Dermis microvascular lymphatic vessel endothelial cell (primary cell): ENCODE results near the gene EIF3B. TPM values are rescaled to one million over a fixed set of nuclear protein-coding genes. Genes with fewer than 3 reads are reported as not detected.
"Not testable (repeated sequence)": the region's sequence is repeated elsewhere in the genome, so short reads cannot be mapped to it uniquely, and the experiment has no call there.

Experiments
- DNase-seq, 2 donors: peaks; one replicate each; pipeline versions ENCODE4 v3.0.0 to v3.0.0-alpha.2; 2010; ENCODE audit warnings: low read depth in 2 of 2
- total RNA-seq: library from RNA; depleted of rRNA; stranded (reverse); fragments of >200 nt; gene quantifications from 2 replicates; pipeline ENCODE4 v1.2.1, GENCODE V29; 2014

EIF3B gene
- total RNA-seq = 153 and 172 TPM in 2 replicates

DNA sequence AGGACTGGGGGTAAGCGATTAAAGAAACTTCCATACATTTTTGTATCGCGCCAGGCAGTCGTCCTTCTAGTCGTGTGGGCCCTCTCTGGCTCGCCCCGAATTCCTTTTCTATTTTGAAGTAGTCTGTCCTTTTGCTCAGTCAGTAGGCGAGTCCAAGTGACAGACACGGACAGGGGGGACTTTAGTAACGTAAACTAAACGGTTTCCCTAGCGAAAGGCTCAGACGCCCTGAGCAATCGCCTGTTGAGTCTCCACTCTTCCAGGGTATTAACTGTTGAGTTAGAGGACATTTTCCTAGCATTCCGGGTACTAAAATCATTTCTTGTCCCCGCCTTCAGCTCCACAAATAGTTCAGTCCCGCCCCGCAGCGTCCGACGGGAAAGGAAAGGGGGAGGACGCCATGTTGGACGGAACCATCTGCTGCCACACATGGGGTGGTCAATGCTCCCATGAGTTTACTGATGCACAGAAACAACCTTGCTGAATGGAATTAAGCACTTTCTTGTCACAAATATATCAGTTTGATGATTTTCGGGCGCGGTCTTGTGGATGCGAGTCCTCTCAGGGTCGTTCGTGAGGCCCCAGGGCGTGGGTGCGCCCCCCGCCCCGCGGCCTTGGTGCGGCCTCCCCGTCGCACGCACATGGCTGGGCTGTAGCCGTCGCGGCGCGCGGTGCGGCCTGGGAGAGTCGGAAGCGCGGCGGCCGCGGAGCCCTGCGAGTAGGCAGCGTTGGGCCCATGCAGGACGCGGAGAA is at the start of gene EIF3B:
Gene EIF3B, plus strand, starts transcription at position 642 of the 753 bp plus-strand sequence. Its CDS starts 95 bp downstream, at position 737.
- DNase-seq = peak; percentile 92 to 96

DNA sequence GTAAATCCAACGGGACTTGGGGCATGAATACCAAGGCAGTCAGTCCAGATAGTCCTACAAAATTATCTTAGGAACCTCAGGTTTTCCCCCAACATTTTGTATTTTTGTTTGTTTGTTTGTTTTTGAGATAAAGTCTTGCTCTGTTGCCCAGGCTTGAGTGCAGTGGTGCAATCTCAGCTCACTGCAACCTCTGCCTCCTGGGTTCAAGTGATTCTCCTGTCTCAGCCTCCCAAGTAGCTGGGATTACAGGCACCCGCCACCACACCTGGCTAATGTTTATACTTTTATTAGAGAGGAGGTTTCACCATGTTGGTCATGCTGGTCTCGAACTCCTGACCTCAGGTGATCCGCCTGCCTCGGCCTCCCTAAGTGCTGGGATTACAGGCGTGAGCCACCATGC is 49.4 kb upstream of the EIF3B start:
- not testable (repeated sequence) for DNase-seq

DNA sequence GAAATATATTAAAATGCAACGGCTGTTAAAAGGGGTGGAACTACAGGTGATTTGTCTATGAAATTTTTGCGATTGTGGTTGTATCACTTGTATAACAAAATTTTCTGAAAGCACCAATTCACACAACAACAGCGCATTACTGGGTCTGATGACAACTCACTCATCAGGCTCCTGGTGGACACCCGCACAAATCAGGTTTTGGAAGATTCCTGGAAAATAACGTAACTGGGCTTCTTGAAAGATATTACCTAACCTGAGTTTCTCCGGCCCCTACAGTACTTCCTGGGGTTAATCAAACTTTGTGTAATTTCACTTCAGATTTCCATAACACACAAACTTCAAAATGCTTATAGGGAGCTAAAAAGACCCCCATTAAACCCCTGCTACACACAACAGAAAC is 47.9 kb upstream of the EIF3B start:
- no peak for DNase-seq

GRCh38 chr7:2307690-2308107 is 46.9 kb upstream of the EIF3B start:
- DNase-seq = no peak

DNA sequence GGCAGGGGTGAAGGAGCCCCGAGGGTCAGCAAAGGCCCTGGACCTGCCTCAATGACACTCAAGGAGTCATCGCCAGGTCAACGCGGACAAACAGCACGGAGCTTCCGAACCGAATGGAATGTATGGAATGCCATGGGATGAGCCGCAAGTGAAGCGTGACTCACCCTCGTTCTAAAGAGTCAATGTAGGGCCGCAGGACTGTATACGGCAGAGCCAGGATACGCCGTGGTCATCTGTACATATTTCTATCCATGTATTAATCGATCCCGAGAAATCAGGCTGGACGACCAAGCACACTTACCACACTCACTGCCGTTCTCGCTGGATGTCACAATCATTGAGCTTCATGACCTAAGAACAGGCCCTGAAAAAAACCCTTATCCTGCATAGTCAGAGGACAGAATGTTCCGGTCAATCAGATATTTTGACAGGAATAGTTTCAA is 44.7 kb upstream of the EIF3B start:
- DNase-seq = peak; percentile 65 to 85

DNA sequence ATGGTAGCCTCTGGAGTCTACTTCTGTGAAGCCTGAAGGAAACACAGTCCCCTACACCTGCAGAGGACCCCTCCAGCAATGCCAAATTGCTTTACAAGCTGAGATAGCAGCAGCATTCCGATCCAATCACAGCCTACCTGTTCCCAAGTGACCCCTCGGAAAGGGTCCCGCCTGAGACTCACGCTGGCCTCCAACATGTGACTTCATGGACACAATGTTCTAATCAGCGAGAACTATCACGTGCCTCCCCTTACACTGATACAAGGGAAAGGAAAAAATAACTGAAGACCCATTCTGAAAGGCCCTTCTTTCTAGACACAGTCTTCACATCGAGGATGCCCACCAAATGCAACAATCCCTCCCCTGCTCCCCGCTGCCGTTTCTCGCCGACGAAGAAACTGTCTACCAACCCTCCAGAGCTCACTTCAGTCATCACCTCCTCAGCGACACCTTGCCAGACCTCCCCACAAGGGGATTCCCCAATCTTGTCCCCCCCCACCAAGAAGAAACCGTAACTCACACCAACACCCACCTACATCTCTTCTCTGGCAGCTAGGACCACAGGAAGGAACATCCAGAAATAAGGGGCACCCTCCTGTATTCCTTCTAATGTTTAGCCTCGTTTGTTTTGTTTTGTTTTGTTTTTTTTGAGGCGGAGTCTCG is 42.2 kb upstream of the EIF3B start:
- no peak for DNase-seq

DNA sequence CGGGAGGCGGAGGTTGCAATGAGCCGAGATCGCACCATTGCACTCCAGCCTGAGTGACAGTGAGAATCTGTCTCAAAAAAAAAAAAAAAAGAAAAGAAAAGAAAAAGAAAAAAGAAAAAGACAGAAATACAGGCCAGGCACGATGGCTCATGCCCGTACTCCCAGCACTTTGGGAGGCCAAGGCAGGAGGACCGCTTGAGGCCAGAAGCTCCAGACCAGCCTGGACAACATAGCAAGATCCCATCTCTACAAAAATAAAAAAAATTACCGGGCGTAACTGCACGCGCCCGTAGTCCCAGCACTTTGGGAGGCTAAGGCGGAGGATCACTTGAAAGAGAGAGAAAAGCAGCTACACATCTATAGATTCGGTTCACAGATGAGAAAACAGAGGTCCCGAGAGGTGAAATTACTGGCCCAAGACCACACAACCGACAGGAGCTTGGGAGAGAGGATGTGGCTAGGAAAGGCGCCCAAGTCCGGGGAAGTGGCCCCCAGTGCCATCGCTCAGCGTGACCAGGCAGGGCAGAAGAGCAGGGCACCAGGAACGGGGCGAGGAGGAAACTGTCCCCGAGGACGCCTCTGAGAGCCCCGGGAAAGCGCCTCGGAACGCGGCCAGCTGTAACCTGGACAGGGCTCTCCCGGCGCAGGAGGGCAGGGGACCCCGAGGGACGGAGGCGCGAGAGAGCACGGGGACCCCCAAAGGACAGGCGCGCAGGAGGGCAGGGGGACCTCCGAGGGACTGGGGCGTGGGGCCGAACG is 41.0 kb upstream of the EIF3B start:
- DNase-seq = peak in 1 of 2 donors; percentile 12

DNA sequence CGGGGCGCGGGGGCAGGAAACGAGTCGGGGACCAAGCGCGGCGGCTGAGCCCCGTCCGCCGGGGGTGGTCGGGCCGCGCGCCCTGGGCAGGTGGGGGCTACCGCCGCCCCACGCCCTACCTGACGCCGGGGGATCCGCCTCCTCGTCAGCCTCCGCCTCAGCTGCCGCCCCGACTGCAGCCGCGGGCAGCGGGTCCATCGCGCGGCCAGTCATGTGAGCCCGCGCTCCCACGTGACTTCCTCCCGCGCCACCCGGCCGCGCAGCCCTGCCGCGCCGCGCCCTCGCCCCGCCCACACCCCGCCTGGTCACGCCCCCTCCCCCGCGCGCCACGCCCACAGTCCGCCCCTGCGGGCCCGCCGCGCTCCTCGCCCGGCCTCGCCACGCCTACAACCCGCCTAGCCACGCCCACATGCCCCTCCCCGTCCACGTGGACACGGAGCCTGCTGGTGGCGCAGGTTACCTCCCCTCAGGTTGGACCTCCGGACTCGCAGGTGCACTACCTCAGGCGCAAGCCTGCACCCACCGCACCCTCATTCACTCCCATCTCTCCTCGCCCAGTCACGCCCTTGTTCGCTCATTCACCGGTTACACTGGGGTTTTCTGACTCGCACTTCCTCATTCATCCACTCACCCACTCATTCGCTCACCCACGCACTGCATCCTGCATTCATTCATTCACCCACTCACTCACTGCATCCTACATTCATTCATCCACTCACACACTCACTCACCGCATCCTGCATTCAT is 40.2 kb upstream of the EIF3B start, which contains the start of gene SNX8:
Gene SNX8, minus strand, starts transcription at position 233 of the 747 bp plus-strand sequence. Its CDS starts 20 bp downstream, at position 213.
- peak; percentile 58 to 91 for DNase-seq

GRCh38 chr7:2314956-2315530 is 39.6 kb upstream of the EIF3B start:
- not testable (repeated sequence) for DNase-seq

DNA sequence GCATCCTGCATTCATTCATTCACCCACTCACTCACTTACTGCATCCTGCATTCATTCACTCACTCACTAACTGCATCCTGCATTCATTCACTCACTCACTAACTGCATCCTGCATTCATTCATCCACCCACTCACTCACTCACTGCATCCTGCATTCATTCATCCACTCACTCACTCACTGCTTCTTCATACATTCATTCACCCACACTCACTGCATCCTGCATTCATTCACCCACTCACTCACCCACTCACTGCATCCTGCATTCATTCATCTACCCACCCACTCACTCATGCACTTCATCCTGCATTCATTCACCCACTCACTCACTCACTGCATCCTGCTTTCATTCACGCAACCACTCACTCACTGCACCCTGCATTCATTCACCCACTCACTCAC is 38.8 kb upstream of the EIF3B start:
- no peak for DNase-seq

DNA sequence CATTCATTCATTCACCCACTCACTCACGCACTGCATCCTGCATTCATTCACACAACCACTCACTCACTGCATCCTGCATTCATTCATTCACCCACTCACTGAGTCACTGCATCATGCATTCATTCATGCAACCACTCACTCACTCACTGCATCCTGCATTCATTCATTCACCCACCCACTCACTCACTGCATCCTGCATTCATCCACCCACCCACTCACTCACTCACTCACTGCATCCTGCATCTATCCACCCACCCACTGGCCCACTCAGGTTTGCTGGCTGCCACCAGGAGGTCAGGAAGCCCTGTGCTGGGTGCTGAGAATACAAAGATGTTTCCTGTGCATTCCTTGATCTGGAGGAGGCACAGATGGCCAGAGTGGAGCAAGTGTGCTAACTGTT is 38.0 kb upstream of the EIF3B start:
- DNase-seq = no peak

DNA sequence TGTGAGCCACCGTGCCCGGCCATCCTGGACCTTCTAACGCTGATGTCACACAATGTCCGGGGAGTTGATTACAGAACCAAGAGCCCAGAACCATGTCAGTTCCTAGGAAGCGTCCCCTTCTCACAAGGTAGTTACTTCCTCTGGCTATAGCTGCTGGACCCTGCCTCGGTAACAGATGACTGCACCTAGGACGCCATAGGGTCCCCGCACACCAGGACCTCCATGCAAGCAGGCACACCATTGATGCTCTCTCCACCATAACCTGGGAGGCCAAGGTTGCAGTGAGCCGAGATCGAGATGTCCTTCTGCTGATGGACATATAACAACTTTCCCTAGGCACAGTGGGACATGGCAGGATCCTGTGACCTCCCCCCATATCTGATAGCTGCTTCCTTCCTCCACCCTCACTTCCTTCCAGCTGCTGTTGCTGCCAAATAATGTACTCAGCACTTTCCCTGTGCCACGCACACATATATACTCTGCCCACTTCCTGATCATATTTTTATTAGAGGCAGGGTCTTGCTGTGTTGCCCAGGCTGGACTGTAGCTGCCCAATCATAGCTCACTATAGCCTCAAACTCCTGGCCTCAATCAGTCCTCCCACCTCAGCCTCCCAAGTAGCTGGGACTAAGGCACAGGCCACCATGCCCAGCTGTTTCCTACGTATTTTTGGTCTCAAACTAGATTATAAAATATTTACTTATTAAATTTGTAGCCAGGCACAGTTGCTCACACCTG is 36.9 kb upstream of the EIF3B start:
- DNase-seq = no peak

GRCh38 chr7:2321020-2321419 is 33.6 kb upstream of the EIF3B start:
- no peak for DNase-seq

DNA sequence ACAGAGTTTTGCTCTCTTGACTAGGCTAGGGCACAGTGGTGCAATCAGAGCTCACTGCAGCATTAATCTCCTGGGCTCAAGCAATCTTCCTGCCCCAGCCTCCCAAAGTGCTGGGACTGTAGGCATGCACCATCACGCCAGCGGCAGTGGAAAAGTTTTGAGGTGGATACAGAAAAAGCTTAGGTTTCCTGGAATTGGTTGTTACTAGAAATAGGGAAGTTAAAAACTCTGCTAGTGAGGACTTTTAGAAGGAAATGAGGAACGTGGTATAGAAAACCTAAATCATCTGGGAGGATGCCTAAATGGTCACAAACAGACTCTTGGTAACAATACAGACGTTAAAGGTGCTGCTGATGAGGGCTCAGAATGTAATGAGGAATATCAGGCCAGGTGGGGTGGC is 29.5 kb upstream of the EIF3B start:
- DNase-seq = no peak

DNA sequence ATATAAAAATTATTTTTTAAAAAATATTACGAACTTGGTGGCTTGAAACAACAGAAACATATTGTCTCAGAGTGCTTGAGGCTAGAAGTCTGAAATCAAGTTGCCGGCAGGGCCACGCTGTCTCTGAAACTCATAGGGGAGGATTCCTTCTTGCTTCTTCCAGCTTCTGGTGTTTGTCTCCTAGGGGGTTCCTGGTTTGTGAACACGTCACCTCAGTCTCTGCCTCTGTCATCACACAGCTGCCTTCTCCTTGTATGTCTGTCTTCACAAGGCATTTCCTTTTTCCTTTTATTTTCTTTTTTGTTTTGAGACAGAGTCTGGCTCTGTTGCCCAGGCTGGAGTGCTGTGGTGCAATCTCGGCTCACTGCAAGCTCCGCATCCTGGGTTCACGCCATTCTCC is 27.7 kb upstream of the EIF3B start:
- DNase-seq = peak in 1 of 2 donors; percentile 18

DNA sequence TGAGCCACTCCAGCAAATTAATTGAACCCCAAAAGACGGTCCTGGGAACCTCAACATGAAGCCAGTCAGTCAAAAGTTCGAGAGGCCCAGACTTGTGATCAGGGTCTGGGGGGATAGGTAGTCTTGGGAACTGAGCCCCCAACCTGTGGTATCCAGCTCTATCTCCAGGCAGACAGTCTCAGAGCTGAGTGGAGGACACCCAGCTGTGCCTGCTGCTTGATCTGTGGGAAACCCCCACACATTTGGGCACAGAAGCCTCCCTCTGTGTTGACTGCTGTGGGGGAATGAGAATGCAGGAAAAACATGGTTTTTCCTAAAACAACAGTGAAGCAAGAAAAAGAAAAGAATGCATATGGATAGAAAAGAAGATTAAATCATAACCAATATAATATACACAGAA is 24.1 kb upstream of the EIF3B start:
- DNase-seq = no peak

DNA sequence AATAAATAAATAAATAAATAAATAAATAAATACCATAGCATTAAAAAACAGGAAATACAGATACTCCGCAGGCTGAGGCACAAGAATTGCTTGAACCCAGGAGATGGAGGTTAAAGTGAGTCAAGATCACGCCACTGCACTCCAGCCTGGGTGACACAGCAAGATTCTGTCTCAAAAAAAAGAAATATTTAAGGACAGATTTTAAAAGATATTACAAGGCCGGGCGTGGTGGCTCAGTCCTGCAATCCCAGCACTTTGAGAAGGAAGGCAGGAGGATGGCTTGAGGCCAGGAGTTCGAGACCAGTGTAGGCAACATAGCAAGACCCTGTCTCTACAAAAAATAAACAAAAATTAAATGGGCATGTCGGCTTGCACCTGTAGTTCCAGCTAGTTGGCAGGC is 22.9 kb upstream of the EIF3B start:
- no peak for DNase-seq

- DNase-seq = not testable (repeated sequence)
Observed at GRCh38 chr7:2332606-2333231, 21.9 kb upstream of the EIF3B start.

DNA sequence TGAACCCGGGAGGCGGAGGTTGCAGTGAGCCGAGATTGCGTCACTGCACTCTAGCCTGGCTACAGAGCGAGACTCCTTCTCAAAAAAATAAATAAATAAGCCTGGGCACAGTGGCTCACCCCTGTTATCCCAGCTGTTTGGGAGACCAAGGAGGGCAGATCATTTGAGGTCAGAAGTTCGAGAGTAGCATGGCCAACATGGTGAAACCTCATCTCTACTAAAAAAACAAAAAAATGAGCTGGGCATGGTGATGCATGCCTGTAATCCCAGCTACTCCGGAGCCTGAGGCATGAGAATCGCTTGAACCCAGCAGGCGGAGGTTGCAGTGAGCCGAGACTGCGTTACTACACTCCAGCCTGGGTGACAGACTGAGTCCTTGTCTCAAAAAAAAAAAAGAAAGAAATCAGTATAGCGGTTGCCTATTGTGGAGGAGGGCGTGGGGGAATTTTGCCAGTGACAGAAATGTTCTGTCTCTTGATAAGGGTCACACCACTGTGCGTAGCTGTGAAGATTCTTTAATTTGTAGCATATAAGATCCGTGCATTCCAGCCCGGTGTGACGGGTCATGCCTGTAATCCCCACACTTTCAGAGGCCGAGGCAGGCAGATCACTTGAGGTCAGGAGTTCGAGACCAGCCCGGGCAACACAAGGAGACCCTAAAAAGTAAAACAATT is 17.9 kb upstream of the EIF3B start:
- DNase-seq = no peak
